Suppressor macrophage treated with lipopolysaccharide for 1 hour (primary cell): ENCODE data around the gene RPS27L.
"Not testable (repeated sequence)": the region's sequence is repeated elsewhere in the genome, so short reads cannot be mapped to it uniquely, and the experiment has no call there.

Source experiments
- DNase-seq, 3 donors: peaks; one replicate each; pipeline ENCODE4 v3.0.0-alpha.2; 2020 to 2022

Gene RPS27L

GRCh38 chr15:63135281-63135680 lies 22.0 kb downstream of the RPS27L start:
- peak in 1 of 3 donors; percentile 35 for DNase-seq

DNA sequence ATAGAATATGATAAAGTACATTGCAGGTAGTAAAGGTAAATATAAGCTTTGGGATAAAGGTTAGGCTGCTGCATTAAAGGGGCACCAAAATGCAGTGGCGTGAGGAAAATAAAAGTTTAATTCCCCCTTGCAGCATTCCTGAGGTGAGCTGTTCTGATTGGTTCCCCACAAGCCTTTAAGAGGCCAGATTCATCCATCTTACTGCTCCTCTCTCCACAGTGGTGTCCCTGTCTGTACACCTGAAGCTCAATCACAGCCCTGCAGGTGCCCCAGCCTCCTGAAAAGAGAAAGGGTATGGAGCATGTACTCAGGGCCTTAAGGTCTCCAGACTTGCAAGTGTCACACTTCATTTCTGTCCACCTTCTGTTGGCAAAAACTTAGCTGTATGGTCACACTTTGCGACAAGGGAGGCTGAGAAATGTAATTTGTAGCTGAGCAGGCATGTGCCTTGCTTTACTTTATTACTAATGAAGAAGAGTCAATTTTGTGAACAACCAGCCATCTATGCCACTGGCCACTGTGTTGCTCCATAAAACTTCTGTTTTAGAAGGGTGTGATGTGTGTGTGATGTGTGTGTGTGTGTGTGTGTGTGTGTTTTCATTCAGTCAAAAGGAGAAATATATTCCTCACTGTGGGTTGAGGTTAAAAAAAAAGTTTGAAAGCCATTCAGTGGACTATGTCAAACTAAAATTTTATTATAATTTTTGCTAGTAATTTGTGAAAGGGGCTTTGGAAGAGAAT lies 22.9 kb downstream of the RPS27L start:
- DNase-seq: peak in 2 of 3 donors; percentile 16 to 36

DNA sequence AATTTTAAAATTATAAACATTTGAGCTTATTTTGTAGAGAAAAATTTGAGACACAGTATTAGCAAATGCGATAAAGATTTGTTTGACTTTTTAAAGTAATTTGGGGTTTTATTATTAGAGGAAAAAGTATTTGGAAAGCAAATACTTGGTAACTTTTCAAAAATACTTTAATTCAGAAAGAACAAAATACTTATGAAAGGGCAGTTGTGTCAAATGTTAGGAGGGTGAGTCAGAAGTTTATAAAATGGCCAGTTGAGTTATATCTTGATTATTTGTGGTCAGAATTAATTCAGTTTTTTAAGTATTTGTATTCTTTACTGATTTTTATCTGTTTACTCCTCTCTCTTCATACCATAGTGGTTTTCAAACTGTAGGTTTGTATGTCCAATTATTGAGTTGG lies 23.5 kb downstream of the RPS27L start:
- peak in 1 of 3 donors; percentile 28 for DNase-seq

GRCh38 chr15:63126726-63127125 lies 30.6 kb downstream of the RPS27L start:
- no peak for DNase-seq

DNA sequence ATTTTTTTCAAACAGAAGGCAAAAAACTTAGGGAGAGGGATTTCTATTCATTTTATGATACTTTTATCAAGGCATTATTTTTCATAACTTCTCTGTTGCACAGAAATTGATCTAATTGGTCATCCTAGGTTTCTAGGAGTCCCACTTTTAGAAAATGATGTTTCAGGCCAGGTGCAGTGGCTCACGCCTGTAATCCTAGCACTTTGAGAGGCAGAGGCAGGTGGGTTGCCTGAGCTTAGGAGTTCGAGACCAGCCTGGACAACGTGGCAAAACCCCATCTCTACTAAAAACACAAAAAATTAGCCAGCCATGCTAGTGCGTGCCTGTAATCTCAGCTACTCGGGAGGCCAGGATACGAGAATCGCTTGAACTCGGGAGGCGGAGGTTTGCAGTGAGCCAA lies 32.8 kb downstream of the RPS27L start:
- DNase-seq: no peak

- DNase-seq: peak; percentile 99
Observed at GRCh38 chr15:63122002-63122875, 35.0 kb downstream of the RPS27L start.

DNA sequence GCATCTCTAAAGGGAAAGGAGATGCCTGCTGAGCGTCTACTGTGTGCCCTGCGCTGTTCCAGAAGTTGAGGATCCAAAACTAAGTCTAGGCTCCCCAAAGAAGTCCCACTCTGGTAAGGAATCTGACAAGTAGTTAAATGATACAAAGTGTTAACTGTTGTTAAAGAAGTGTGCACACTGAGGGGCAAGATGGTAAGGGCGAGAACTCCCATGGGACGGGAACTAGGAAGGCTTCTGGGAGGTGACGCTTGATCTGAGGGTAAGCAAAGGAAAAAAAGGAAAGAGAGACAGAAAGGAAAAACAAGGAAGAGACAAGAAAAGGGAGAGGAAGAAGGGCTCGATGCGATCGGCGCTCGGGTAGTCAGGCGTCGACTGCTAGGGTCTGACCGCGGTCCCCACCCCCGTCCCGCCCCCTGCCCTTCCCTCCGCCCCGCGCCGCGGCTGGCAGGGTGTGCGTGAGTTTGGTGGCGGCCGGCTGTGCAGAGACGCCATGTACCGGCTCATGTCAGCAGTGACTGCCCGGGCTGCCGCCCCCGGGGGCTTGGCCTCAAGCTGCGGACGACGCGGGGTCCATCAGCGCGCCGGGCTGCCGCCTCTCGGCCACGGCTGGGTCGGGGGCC lies 35.8 kb downstream of the RPS27L start, which contains the start of gene LACTB:
Gene LACTB, plus strand, starts transcription at position 480 of the 620 bp plus-strand sequence. Its CDS starts 11 bp downstream, at position 491.
- peak; percentile 93 to 96 (median 94) for DNase-seq

GRCh38 chr15:63118854-63119253 lies 38.4 kb downstream of the RPS27L start:
- DNase-seq: no peak

GRCh38 chr15:63114465-63114864 lies 42.8 kb downstream of the RPS27L start:
- DNase-seq: no peak

DNA sequence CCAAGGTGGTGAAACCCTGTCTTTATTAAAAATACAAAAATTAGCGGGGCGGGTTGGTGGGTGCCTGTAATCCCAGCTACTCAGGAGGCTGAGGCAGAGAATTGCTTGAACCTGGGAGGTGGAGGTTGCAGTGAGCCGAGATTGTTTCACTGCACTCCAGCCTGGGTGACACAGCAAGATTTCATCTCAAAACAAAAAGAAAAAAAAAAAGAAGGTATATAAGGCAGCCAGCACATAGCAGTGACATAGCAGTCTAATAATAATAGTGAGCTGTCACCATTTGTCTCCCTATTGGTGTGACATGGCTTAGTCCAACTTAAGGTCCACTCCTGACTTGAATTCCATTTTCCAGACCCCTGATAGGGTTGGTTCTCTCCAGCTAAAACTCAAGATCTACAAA lies 44.4 kb downstream of the RPS27L start:
- no peak for DNase-seq

DNA sequence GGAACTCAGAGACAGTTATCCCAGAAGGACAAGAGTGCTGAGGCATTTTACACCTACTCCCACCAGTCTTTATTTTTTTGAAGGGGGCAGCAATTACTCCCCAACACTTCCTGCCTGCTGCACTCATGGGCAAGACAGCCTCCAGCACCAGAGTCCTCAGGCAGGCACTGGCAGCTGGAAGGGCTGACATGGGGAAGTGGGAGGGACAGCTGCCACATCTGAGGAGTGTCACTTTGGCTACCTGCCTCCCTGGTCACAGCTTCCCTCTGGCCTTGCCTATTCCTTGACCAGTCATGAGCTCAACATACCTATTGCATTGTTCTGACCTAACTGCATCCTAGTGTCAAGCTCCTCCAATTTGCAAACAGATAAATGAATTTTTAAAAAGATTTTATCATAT lies 45.8 kb downstream of the RPS27L start:
- DNase-seq: no peak

- peak; percentile 39 to 46 (median 42) for DNase-seq
Observed at GRCh38 chr15:63110428-63111026, 46.8 kb downstream of the RPS27L start.

DNA sequence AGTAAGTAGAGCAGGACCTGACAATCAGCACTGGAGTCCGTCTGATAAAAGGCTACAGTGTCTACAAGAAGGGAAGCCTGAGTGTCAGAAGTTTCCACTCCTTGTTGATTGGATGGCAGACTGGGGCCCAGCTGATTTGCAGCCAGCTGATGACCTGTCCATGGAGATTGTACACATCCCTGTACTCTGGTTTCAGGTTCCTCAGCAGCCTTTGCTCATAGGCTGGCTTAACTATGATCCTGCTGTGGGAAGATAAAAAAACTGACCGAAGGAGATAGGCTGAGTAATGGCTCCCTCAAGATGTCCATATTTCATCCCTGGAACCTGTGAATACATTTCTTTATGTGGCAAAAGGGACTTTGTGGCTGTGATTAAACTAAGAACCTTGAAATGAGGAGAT lies 47.4 kb downstream of the RPS27L start:
- DNase-seq: no peak

GRCh38 chr15:63109498-63109897 lies 47.8 kb downstream of the RPS27L start:
- no peak for DNase-seq

DNA sequence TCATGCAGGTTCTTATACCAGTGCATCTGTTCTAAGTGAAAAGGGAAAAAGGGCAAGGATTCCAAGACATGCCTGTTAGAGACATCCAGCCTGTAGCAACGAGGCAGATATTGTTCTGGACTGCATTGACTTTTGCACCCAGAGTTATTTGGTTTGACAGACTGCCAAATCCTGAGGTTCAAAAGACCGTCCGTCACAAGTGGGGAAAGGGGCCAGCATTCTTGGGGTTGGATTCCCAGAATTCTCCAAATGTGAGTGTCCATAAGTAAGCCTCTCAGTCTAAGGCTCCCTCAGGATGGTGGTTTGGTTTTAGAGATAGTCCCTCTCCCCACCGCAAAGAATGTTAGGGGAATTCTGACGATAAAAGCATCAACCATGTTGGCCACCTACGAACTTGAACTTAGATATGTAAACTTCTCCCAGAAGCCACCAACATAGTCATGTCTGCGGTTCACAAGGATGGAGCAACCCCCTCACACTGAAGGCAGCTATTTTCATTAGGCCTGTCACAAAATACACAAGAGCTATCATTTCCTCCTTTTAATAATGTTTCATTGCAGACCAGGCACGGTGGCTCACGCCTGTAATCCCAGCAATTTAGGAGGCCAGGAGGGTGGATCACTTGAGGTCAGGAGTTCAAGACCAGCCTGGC lies 49.3 kb downstream of the RPS27L start:
- no peak for DNase-seq

GRCh38 chr15:63105354-63105753 lies 51.9 kb downstream of the RPS27L start:
- not testable (repeated sequence) for DNase-seq

- DNase-seq: peak; percentile 21 to 61 (median 45)
Observed at GRCh38 chr15:63104727-63105126, 52.5 kb downstream of the RPS27L start.

- DNase-seq: peak in 1 of 3 donors; percentile 34
Observed at GRCh38 chr15:63103416-63103815, 53.9 kb downstream of the RPS27L start.

- DNase-seq: not testable (repeated sequence)
Observed at GRCh38 chr15:63099581-63099980, 57.7 kb downstream of the RPS27L start.

- not testable (repeated sequence) for DNase-seq
Observed at GRCh38 chr15:63098901-63099300, 58.4 kb downstream of the RPS27L start.
